A172 (cell line): ENCODE measurements around the gene ELMO2. TPM values are rescaled to one million over a fixed set of nuclear protein-coding genes. Genes with fewer than 3 reads are reported as not detected.
"Not testable (repeated sequence)": the region's sequence is repeated elsewhere in the genome, so short reads cannot be mapped to it uniquely, and the experiment has no call there.

ENCODE experiments used
- DNase-seq: peaks from one replicate; pipeline ENCODE4 v3.0.0-alpha.2; 2015; ENCODE audit warnings: low spot score
- total RNA-seq: library from RNA; depleted of rRNA; stranded (reverse); fragments of >200 nt; shearing (Covaris generic); gene quantifications from 2 replicates; pipeline ENCODE4 v1.2.3, GENCODE V29; 2014

The ELMO2 gene
- total RNA-seq, 1 experiment from 2014 or later, result 44.9 TPM

DNA sequence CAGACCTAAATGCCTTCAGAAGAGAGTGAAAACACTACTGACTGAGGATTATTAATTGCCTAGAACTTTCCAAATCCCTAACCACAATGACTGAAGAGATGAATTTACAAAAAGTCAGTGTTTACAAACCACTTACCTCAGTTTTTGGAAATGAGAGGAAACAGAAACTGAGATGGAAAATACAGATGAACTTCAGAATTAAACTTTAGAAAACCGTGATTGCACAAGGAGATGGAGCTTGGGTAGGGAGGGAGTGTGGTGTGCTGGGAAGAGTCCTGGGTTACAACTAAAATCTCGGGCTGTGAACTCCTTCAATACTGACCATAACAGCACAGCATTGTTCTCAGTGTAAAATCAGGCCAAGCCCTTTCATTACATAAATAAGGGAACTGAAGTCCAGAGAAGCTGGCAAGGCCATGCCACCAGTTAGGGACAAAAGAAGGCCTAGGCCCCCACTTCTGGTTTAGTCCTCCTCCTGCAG is 4.0 kb downstream of the ELMO2 start:
- DNase-seq, result no peak

DNA sequence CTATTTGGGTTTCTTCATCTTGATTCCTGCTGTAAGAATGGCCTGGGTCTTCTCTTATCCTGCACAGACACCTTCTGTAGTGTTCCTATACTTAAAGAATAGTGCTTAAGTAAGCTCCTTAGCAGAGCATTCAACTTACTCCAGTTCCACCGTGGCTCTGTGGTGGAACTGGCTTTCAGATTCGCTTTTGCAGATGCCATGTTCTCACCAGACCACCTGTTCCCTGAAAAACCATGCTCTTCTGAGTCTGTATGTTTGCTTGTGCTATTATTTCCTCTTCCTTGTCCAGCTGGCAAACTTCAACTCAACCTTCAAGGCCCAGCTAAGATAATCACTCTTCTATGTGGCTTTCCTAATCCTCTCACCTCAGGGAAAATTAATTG is 4.9 kb downstream of the ELMO2 start:
- no peak for DNase-seq

DNA sequence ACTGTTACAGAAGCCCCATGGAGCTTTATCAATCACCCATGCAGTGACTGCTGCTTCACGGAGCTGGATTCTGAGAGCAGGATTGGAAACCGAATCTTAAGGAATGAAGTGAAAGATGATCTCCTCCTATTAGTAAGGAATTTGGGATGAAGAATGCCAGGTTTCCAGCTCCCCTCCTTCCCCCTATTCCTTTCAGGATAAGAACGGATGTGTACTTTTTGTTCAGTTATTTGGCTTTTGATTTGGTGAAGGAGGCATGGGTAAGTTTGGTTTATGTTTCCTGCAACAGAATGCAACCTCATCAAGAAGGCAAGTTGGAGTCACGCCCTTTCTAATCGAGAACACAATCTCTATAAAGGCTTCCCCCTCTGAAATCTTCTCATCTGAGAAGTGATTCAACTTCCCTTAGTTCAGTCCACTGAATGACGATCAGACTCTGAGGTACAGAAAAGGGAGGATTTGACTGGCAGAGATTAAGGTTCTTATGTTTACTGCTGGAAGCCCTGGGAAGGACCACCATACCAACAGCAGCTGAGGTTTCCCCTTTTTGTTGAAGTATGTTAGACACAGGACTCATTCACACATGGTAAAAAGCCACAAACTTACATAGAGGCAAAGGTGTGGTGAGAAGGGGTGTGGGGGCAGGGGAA is 5.5 kb downstream of the ELMO2 start:
- DNase-seq, result no peak

DNA sequence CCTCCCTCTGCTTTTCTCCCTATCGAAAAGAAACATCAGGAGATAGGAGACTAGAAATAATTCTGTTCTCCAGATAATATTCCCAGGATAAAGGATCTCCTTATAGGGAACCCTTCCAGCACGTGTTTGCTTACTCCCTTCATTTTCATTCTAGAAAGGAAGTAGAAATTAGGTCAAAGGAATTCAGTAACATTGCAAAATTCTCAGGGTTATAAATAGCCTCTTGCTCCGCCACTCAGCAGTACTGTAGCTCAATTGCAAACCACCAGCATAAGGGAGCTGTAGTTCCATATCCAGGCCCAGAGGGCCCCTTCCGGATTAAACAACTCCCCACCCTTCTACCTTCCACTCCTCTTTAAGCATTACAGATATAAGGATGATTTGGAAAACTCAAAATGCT is 6.2 kb downstream of the ELMO2 start:
- DNase-seq, result no peak

DNA sequence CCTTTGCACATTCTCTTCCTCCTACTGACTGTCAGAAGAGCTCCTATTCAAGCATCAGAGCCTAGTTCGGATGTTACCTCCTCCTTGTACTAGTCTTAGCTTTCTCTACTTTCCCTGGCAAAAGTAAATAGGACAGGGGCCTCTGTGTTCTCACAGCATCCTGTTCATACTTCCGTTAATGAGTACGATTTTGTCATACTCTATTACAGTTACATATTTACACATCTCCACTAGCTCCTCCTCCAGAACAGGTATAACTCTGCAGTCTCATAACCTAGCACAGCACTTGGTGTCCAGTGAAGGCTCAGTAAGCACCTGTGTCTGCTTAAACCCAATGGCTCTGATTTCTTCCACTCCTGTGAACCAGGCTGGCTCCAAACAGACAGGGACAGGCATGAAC is 7.0 kb downstream of the ELMO2 start:
- DNase-seq, result no peak

DNA sequence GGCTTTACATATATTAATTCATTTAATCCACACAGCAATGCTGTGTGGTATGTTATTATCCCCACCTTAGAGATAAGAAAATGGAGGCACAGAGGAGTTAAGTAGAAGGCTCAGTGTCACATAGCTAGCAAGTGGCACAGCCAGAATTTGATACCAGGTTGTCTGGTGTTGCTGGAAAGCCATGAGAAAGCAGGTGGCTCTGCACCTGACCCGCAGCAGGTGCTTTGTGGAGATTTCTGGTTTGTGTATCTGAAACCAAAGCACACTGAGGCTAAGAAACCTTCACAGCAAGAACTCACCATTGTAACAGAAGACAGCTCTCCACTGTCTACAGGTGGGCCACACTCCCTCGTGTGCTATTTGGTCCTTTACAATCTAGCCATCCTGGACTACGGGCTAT is 7.5 kb downstream of the ELMO2 start:
- no peak for DNase-seq

DNA sequence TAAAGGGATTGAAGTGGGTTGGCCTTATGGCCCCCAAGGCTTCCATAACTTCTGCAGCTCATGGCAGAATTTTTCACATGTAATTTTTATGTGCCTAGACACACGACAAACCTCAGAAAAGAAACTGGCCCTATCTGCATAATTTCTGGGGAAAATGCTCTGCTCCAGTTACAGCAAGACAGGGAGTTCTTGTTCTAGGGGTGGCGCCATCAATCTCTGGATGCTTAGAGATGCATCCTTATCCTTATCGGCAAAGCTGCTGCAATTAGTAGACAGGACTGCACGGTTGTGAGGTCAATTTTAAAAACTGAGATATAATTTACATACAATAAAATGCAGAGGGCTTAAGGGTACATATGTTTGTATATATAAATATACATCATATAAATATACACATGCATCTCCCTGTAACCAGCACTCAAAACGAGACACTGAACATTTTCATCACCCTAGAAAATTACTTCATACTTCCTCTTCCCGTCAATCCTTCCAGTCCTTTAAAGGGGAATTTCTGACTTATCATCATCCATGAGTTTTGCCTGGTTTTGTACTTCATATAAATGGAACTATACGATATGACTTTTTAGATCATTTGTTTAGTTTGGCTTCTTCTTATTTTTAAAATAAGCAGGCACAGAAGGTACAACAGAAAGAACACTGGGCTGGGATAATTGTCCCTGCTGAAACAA is 10.2 kb downstream of the ELMO2 start:
- DNase-seq, result no peak

DNA sequence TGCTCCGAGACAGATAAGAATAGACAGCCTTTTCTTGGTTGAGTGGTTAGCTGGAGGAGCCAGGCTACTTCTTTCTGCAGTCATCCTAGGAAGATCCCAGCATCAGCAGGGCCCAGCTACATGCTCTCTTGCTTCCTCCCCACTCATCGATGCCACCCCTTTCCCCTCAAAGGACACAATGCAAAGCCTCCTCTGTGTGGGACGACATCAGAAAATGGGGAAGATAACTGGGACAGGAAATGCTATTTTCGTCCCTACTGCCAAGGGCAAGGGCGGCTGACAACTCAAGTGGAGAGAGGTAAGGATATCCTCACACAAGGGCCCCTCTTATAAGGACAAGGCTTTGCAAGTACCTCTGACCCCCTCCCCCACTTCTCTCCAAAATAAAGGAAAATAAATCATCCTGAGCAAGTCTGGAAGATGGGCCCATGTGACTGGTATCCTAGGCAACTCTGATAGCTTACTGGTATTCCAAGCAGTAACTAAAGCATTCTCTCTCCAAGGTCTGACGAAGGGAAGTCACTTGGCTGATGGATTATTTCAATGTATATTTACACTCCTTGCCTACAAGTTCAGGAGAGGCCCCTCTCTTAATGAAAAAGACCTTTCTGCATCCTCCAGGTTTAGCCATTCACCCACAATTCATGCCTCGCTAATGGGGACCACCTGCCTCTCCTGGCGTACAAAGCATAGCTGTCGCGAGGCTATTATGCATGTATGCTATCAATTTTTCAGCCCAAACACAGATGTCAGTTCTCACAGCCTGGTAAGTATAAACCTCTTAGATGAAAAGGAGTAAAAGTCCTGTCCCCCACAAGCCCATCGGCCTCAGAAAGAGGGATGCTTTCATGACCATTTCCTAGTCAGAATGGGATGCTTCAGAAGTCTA is 11.3 kb downstream of the ELMO2 start:
- no peak for DNase-seq

DNA sequence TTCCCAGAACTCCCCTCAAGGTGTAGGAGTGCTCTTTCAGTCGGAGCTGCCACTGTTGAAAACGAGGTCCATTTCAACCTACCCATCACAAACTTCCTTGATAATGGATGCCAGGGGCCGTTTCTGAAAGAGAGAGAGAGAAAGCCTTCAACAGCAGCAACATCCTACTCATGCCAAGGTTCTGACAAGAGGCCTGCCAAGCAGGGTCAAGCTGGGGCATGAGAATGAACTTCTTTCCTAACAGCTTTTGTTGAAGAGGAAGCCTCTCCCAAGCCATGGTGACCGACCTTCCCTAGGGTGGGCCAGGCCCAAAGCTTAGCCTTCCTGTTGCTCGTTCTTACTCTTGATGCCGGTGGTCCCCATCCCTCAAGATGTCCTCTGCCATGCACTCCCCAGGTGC is 12.4 kb downstream of the ELMO2 start:
- no peak for DNase-seq

DNA sequence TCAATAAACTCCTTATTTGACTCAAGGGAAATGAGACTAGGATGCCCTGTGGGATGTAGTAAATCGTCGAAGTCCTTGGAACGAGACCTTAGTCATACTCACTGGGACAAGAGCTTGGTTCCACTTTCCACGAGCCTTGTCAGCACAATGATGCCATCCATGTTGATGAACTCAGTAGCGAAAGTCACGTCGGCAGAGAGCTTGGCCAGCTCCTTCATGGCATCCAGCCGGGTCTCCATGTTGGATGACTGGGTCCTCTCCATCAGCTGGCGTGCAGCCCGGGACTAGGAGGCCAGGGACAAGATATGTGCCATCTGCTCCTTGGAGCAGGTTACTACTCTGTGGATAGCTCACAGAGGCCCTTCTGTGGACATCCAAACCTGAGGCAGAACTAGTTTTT is 17.5 kb downstream of the ELMO2 start:
- no peak for DNase-seq

DNA sequence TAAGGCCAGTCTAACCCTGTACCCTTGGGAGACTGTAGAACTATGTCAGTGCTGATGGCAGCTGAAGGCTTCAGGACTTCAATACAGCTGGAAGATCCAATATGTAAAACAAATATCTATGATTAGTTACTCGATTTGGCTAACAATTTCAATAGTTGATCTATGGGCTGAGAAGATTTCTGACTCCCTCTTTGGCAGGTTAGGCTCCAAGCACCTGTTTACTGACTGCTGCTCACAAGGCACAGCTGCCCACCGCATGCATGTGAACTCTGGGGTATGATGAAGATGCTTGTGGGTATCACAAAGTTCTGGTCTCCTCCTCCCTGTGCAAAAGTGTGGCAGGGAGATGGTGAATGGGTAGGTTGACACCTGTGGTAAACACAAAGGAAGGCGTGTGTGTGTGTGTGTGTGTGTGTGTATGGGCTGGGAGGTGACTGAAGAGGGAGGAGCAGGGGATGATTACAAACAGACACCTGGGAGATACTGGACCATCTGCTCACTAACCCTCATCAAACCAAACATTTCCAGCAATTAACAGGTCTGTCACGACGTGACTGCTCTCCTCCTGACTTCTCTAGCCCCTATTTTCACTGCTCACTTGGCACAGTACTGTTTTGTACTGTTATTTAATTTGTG is 18.1 kb downstream of the ELMO2 start:
- no peak for DNase-seq

DNA sequence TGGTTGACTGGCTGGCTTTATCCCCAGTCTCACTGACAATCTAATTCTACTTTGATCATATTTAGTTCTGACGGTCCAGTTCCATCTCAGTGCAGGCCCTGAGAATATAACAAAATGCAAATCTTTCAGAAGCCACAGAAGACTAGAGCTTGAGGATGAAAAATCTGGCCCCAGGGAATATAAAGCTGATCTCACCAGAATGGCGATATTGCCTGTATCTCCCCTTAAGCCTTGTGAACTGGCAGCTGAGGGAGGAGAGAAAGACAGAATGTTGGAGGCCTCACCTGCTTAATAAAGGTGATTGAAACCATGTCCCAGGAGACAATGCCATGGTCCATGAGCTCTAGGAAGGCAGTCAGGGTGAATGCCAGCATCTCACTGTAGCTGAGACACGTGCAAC is 19.4 kb downstream of the ELMO2 start:
- DNase-seq, result not testable (repeated sequence)

DNA sequence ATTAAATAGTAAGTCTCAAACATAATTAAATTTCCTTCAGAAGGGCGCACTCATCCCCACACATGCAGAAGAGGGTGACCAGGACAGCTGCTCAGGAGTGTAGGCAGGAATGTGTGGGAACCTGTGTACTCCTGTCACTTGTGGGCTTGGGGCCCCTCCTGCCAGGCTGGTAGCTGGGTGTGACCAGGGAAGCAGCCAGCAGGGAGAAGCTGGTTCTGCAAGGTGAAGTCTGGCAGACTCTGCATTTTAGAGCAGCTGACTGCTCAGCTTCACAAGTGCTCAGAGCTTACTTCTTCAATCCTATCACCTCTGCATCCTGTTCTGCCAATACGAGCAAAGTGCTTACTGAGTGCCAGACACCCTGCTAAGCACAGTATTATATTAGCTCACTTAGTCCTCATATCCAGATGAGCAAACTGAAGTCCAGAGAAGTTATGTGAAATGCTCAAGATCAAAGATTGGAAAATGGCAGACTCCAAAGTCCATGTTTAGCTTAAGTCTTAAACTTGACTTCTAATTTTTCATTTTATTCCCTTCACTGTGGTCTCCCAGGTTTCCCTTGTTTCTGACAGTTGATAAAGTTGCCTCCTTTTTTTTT is 27.9 kb downstream of the ELMO2 start:
- no peak for DNase-seq

DNA sequence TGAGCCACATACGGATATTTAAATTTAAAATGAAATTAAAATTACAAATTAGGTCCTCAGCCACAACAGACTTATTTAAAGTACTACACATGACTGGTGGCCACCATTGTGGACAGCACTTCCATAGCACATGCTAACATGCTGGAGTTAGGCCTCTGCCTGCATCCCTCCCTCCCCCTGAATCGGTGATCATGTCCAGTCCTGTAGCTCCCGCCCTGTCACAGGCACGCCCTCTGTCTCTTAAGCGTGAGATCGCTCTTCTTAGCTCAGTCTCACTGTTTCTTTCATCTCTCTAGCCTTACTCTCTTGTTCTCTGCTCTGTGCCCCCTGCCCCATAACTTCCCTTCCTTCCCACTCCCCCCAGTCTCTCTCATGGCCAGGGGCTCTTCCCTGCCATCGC is 28.9 kb downstream of the ELMO2 start:
- DNase-seq, result no peak

DNA sequence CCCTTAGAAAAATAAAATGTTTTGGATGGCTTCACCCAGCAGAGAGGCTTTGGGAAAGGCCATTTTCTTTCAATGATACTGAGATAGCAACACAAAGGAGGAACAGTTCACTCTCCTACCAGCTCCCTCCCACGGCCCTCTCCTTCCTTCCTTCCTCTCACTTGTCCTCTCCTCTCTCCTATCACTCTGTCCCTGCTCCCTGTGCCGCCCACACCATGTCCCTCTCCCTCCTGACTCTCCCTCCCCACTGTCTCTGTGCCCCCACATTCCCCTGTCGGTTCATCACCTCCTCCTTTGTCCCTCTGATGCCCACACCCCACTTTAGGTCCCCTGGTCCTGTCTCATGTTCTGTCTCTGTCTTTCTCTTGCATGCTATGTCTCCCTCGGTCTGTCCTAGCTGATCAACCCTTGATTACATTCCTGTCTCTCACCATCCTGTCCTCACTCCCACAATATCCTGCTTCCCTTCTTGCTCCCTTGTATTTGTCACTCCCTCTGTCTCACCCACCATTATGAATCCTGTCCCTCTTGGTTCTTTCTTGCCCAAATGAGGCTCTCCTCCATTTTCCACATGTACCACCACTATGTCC is 30.1 kb downstream of the ELMO2 start:
- DNase-seq, result no peak

DNA sequence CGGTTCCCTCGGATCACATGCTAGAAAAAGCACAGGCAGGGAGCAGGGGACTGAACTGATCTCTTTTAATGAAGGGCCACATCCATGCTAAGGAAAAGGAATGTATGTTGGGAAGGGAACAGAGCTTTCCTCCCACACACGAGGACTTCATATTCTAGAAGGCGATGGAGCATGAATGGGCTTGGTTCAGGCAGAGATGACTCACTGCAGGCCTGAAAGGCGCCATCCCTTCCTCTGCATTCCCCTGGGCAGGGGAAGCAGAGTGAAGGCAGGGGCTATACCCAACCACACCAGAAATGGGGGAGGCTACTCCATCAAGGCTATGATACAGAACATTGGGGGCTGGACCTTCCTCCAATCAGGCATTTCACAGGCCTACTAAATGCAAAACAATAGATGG is 30.6 kb downstream of the ELMO2 start:
- DNase-seq, result no peak

DNA sequence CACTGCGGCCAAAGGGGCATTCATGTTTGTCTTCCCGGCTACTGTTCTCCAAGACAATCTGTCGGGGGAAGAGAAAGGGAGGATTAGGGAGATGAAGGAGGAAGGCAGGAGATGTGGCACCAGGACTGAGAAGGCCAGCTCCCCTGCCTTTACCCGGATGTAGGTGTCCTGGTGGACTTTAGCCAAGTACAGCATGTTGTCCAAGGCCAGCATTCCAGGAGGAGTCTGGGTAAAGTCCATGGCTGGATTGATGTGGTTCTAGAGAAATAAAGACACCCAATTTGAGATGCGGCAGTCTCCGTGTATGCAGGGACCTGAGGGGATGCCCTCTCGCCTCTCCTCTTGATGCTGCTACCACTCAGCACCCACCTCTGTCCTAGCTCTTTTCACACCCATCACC is 32.0 kb downstream of the ELMO2 start:
- DNase-seq, result no peak

DNA sequence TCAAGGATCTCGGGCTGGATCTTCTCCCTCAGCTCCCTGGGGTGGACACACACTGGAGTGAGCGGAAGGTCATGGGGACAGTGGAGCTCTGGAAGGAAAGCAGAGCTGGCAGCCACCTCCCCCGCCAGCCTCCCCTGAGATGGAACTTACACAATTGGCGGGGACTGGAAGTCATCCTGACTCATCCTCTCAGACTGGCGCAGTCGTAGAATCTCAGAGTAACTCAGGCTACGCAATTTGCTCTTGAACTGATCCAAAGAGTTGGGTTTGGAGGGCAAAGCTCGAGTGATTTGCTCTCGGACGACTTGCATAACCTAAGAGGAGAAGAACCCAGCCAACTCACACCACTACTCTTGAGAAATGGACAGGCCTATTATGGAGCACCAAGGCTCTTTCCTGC is 34.8 kb downstream of the ELMO2 start:
- DNase-seq, result no peak

DNA sequence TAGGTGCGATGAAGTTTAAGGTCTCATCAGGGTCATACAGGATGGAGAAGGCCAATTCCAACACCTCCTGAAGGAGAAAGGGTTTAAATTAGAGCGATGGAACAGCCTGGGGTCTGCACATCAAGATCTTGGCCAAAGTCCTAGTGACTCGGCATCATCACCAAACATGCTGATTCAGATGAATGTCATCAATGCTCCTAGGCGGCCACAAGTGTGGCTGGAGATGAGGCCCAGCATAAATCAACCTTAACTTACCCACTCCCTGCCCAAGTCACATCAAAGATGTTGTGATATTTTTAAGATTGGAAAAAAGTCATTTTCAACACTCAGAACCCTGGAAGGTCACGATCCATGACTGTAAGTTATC is 37.5 kb downstream of the ELMO2 start:
- peak; percentile 38 for DNase-seq

DNA sequence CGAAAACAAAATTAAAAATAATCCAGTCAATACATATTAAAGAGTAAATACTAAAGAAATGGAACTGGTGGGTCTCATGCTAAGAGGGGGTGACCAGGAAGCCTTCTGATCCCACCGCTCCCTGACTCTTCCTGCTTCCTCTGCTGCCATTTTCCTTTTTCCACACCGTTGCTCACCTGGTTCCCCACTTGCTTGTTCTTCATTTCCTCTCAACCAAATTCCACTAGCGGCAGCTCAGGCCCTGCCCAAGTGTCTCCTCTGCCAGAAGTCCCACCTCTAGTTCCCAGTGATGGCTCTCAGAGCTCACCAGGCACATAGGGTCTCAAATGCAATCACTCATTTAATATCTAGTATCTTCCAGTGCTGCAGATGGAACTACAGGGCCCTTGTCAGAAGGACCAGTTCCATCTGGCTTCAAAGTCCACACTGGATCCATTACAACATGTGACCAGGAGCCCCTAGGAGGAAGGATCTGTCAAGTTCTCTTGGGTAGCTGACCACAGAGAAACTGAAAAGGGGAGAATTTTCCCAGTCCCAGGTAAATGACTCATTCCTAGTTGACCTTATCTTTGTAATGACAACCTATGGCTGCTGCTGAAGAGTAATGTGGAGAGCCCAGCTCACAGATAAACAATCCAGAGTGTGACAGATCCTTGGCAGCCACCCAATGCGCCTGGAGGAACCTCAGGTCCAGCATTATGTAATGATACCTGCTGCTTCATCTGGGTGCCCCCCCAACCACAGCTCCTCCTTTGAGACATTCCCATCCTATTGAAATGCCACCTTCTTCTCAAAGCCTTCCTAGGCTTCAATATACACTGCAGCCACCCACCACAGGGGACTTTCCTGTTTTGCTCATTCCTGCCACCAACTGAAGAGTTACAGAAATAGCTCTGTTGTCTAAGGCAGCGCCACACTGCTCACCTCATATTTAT is 38.2 kb downstream of the ELMO2 start:
- DNase-seq, result peak; percentile 89
